ENCODE data around the gene RPS6KB1. TPM values are rescaled to one million over a fixed set of nuclear protein-coding genes. Genes with fewer than 3 reads are reported as not detected.
"Not testable (repeated sequence)": the region's sequence is repeated elsewhere in the genome, so short reads cannot be mapped to it uniquely, and the experiment has no call there.

The RPS6KB1 gene
- polyA plus RNA-seq, 1 of the 3 experiments (the other 2 are of a cell fraction): 13.4 TPM

DNA sequence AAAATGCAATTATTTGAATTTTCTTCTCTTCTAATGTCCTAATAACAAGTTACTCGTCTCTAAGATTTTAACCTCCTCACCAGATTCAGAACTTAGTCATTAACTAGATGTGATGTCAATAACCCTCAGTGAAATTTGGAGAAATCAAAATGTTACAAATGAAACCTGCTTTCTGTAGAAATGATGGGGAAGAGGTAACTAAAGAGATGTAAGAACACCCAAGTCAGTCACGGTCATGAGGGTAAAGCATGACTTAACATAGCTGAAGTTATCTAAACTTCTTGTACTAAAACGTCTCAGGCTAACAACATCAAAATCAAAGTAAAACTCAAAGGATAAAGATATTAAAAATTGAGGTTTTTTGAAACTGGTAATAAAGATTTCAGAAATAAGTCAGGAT is 61.9 kb downstream of the RPS6KB1 start:
- no peak overlapping the region for H3K4me2 ChIP-seq
- no peaks in the 10 kb centered on the region for H3K79me2 ChIP-seq (ENCODE audit: insufficient read depth)
- WGBS (ENCODE audit: low lambda C conversion rate): 82% methylated on average over 3 of the region's 3 CpGs
- H2AFZ ChIP-seq (ENCODE audit: low read depth): no peak overlapping the region
- H4K20me1 ChIP-seq (ENCODE audit: insufficient read depth): no peaks in the 10 kb centered on the region
- no peaks in the 10 kb centered on the region for H3K9me2 ChIP-seq
- no peak overlapping the region for H3K27ac ChIP-seq (ENCODE audit: low read depth in 2 of 2, low read length in 1 of 2)
- H3K27me3 ChIP-seq (ENCODE audit: insufficient read depth): no peaks in the 10 kb centered on the region
- H3K4me1 ChIP-seq (ENCODE audit: control insufficient read depth in 1 of 2, insufficient read depth in 2 of 2, low read depth in 1 of 2, low read length in 1 of 2): no peaks in the 10 kb centered on the region
- no peak for TF ChIP-seq RXRA (IDR thresholded peaks at IDR 0.05; ENCODE audit: borderline replicate concordance, low read depth)
- TF ChIP-seq TEAD4 (IDR thresholded peaks at IDR 0.05; ENCODE audit: borderline replicate concordance, insufficient read depth): no peak
- TF ChIP-seq RFX5 (IDR thresholded peaks at IDR 0.05; ENCODE audit: low read length): no peak
- no peak for TF ChIP-seq POLR2AphosphoS5 (IDR thresholded peaks at IDR 0.05; ENCODE audit: low read depth, low read length)
- TF ChIP-seq RAD21 (IDR thresholded peaks at IDR 0.05; ENCODE audit: low read length): no peak
- TF ChIP-seq FOXM1 (IDR thresholded peaks at IDR 0.05; ENCODE audit: low read depth): no peak
- TF ChIP-seq GATA2 (CRISPR knock-in tag; IDR thresholded peaks at IDR 0.05): no peak
- TF ChIP-seq, protein P1, sequence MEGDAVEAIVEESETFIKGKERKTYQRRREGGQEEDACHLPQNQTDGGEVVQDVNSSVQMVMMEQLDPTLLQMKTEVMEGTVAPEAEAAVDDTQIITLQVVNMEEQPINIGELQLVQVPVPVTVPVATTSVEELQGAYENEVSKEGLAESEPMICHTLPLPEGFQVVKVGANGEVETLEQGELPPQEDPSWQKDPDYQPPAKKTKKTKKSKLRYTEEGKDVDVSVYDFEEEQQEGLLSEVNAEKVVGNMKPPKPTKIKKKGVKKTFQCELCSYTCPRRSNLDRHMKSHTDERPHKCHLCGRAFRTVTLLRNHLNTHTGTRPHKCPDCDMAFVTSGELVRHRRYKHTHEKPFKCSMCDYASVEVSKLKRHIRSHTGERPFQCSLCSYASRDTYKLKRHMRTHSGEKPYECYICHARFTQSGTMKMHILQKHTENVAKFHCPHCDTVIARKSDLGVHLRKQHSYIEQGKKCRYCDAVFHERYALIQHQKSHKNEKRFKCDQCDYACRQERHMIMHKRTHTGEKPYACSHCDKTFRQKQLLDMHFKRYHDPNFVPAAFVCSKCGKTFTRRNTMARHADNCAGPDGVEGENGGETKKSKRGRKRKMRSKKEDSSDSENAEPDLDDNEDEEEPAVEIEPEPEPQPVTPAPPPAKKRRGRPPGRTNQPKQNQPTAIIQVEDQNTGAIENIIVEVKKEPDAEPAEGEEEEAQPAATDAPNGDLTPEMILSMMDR (IDR thresholded peaks at IDR 0.05): no peak
- TF ChIP-seq, protein P2, sequence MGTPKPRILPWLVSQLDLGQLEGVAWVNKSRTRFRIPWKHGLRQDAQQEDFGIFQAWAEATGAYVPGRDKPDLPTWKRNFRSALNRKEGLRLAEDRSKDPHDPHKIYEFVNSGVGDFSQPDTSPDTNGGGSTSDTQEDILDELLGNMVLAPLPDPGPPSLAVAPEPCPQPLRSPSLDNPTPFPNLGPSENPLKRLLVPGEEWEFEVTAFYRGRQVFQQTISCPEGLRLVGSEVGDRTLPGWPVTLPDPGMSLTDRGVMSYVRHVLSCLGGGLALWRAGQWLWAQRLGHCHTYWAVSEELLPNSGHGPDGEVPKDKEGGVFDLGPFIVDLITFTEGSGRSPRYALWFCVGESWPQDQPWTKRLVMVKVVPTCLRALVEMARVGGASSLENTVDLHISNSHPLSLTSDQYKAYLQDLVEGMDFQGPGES (IDR thresholded peaks at IDR 0.05; ENCODE audit: low read depth, low read length): no peak
- TF ChIP-seq, protein P3, sequence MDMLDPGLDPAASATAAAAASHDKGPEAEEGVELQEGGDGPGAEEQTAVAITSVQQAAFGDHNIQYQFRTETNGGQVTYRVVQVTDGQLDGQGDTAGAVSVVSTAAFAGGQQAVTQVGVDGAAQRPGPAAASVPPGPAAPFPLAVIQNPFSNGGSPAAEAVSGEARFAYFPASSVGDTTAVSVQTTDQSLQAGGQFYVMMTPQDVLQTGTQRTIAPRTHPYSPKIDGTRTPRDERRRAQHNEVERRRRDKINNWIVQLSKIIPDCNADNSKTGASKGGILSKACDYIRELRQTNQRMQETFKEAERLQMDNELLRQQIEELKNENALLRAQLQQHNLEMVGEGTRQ (IDR thresholded peaks at IDR 0.05; ENCODE audit: borderline replicate concordance, low read depth, low read length): no peak
- no peak for TF ChIP-seq EZH2phosphoT487 (IDR thresholded peaks at IDR 0.05; ENCODE audit: borderline replicate concordance, low read depth)
- TF ChIP-seq, protein P4, sequence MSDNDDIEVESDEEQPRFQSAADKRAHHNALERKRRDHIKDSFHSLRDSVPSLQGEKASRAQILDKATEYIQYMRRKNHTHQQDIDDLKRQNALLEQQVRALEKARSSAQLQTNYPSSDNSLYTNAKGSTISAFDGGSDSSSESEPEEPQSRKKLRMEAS (IDR thresholded peaks at IDR 0.05; ENCODE audit: low read depth): no peak
- TF ChIP-seq, protein P5, sequence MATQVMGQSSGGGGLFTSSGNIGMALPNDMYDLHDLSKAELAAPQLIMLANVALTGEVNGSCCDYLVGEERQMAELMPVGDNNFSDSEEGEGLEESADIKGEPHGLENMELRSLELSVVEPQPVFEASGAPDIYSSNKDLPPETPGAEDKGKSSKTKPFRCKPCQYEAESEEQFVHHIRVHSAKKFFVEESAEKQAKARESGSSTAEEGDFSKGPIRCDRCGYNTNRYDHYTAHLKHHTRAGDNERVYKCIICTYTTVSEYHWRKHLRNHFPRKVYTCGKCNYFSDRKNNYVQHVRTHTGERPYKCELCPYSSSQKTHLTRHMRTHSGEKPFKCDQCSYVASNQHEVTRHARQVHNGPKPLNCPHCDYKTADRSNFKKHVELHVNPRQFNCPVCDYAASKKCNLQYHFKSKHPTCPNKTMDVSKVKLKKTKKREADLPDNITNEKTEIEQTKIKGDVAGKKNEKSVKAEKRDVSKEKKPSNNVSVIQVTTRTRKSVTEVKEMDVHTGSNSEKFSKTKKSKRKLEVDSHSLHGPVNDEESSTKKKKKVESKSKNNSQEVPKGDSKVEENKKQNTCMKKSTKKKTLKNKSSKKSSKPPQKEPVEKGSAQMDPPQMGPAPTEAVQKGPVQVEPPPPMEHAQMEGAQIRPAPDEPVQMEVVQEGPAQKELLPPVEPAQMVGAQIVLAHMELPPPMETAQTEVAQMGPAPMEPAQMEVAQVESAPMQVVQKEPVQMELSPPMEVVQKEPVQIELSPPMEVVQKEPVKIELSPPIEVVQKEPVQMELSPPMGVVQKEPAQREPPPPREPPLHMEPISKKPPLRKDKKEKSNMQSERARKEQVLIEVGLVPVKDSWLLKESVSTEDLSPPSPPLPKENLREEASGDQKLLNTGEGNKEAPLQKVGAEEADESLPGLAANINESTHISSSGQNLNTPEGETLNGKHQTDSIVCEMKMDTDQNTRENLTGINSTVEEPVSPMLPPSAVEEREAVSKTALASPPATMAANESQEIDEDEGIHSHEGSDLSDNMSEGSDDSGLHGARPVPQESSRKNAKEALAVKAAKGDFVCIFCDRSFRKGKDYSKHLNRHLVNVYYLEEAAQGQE (IDR thresholded peaks at IDR 0.05; ENCODE audit: low read depth, low read length): no peak
- no peak for TF ChIP-seq GABPA (IDR thresholded peaks at IDR 0.05; ENCODE audit: low read depth)
- no peak for TF ChIP-seq NFIC (IDR thresholded peaks at IDR 0.05; ENCODE audit: borderline replicate concordance)
- no peak for TF ChIP-seq NRF1 (IDR thresholded peaks at IDR 0.05; ENCODE audit: low read depth, low read length)
- TF ChIP-seq, protein P6, sequence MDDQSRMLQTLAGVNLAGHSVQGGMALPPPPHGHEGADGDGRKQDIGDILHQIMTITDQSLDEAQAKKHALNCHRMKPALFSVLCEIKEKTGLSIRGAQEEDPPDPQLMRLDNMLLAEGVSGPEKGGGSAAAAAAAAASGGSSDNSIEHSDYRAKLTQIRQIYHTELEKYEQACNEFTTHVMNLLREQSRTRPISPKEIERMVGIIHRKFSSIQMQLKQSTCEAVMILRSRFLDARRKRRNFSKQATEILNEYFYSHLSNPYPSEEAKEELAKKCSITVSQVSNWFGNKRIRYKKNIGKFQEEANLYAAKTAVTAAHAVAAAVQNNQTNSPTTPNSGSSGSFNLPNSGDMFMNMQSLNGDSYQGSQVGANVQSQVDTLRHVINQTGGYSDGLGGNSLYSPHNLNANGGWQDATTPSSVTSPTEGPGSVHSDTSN (IDR thresholded peaks at IDR 0.05): no peak
- CTCF ChIA-PET: interaction anchor here (1.5 kb wide), 1 partner anchor 10 kb away, joined by 3 read pairs; the partner anchor contains the start of gene RNFT1
- peaks cover 63 to 66% of the 10 kb centered on the region in 2 experiments for H3K36me3 ChIP-seq (replicated peaks in 1 of 2; ENCODE audit: control insufficient read depth in 1 of 2, insufficient read depth in 2 of 2, low read length in 1 of 2)
- POLR2A ChIA-PET: no interaction called here
- H3K9ac ChIP-seq: no peak overlapping the region
- H3K4me3 ChIP-seq (ENCODE audit: low read depth in 2 of 2, low read length in 1 of 2): no peak overlapping the region
- no peaks in the 10 kb centered on the region for H3K9me3 ChIP-seq
- no peak for DNase-seq
- peaks cover 9% of the 10 kb centered on the region for H3F3A ChIP-seq (replicated peaks; ENCODE audit: insufficient read depth)

DNA sequence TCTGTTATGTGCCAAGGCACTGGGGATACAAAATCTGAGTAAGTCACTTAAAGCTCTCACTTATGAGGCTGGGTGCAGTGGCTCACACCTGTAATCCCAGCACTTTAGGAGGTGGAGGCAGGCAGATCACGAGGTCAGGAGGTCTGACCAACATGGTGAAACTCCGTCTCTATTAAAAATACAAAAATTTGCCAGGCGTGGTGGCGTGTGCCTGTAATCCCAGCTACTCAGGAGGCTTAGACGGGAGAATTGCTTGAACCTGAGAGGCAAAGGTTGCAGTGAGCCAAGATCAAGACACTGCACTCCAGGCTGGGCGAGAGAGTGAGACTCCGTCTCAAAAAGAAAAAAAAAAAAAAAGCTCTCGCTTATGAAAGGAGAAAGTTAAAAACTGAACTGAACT is 66.7 kb downstream of the RPS6KB1 start:
- not testable (repeated sequence) for H3K9me2 ChIP-seq; H2AFZ ChIP-seq (ENCODE audit: low read depth); H3K79me2 ChIP-seq (ENCODE audit: insufficient read depth)

More for the DNA sequence above, 66.7 kb downstream of the RPS6KB1 start:
- H3K27ac ChIP-seq (ENCODE audit: low read depth in 2 of 2, low read length in 1 of 2); H3K27me3 ChIP-seq (ENCODE audit: insufficient read depth); DNase-seq; H3K4me2 ChIP-seq; H3K9me3 ChIP-seq; H4K20me1 ChIP-seq (ENCODE audit: insufficient read depth); H3K9ac ChIP-seq; H3K4me3 ChIP-seq (ENCODE audit: low read depth in 2 of 2, low read length in 1 of 2); POLR2A ChIA-PET: not testable (repeated sequence)
- Histone ChIP-seq H3K4me1 (ENCODE audit: control insufficient read depth in 1 of 2, insufficient read depth in 2 of 2, low read depth in 1 of 2, low read length in 1 of 2) (peaks cover 0 to 11% of the 10 kb centered on the region in 2 experiments; a peak in 2 of 4 replicates), H3F3A (replicated peaks; ENCODE audit: insufficient read depth) (peaks cover 14% of the 10 kb centered on the region), H3K36me3 (replicated peaks in 1 of 2; ENCODE audit: control insufficient read depth in 1 of 2, insufficient read depth in 2 of 2, low read length in 1 of 2) (peaks cover 34 to 38% of the 10 kb centered on the region in 2 experiments)
- 92% methylated on average over 8 of the region's 8 CpGs for WGBS (ENCODE audit: low lambda C conversion rate)
- CTCF ChIA-PET: interaction anchor here (1.1 kb wide), 1 partner anchor 77 kb away, joined by 5 read pairs; no protein-coding TSS in a partner anchor
